ENCODE data around the gene FOXL3. TPM values are rescaled to one million over a fixed set of nuclear protein-coding genes. Genes with fewer than 3 reads are reported as not detected.

The FOXL3 gene
- polyA plus RNA-seq, 2 of the 4 experiments (the other 2 are of a cell fraction) = not detected

DNA sequence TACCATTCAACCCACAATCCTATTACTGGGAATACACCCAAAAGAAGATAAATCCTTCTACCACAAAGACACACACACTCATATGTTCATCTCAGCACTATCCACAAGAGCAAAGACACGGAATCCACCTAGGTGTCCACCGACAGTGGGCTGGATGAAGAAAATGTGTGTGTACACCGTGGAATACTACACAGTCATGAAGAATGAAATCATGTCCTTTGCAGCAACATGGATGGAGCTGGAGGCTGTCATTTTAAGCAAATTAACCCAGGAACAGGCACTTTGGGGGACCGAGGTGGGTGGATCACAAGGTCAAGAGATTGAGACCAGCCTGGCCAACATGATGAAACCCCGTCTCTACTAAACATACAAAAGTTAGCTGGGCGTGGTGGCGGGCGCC, 8.3 kb upstream of the FOXL3 start (continued):
- no peak for TF ChIP-seq PBX3 (IDR thresholded peaks at IDR 0.05)
- TF ChIP-seq ESRRA (IDR thresholded peaks at IDR 0.05; ENCODE audit: borderline replicate concordance, low read length) = no peak
- no peak for TF ChIP-seq HDAC2 (IDR thresholded peaks at IDR 0.05)
- no peak for TF ChIP-seq CHD2 (IDR thresholded peaks at IDR 0.05; ENCODE audit: low read length, partially characterized antibody)

DNA sequence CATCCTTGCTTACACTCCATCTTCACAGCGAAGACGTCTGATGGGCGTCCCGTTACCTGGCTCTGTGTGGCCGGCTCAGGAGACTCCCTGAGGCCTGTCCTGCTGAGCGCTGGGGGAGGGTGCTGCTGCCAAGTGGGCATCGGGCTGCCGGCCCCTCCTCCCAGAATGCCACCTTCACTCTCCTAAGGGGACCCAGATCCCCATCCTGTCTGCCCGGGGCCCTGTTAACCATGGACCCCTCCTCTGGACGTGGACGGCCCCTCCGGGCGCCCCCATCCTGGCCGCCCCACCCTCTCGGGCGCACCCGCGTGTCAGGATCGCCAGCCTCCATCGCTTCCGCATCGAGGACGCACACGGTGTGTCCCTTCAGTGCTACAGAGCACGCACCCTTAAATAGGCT, 7.3 kb upstream of the FOXL3 start:
- no peaks in the 10 kb centered on the region for H3K4me1 ChIP-seq
- ChIA-PET CTCF (no interaction called here), POLR2A (no interaction called here)
- H3K27ac ChIP-seq = no peak overlapping the region
- 81% methylated on average over 24 of the region's 25 CpGs for WGBS (ENCODE audit: missing lambda C conversion rate)
- peaks cover 2% of the 10 kb centered on the region; the same call in 1 of the 3 replicates for H3K9me3 ChIP-seq
- FAIRE-seq (no peak), ATAC-seq (no peak), DNase-seq (ENCODE audit: low read depth in 1 of 2, low spot score in 1 of 2) (no peak)
- H3K4me2 ChIP-seq = no peak overlapping the region
- TF ChIP-seq, protein P1, sequence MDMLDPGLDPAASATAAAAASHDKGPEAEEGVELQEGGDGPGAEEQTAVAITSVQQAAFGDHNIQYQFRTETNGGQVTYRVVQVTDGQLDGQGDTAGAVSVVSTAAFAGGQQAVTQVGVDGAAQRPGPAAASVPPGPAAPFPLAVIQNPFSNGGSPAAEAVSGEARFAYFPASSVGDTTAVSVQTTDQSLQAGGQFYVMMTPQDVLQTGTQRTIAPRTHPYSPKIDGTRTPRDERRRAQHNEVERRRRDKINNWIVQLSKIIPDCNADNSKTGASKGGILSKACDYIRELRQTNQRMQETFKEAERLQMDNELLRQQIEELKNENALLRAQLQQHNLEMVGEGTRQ (IDR thresholded peaks at IDR 0.05) = no peak
- TF ChIP-seq CBX2 (IDR thresholded peaks at IDR 0.05; ENCODE audit: borderline replicate concordance, low read depth) = no peak
- no peak for TF ChIP-seq SREBF2 (IDR thresholded peaks at IDR 0.05)
- TF ChIP-seq, protein P2, sequence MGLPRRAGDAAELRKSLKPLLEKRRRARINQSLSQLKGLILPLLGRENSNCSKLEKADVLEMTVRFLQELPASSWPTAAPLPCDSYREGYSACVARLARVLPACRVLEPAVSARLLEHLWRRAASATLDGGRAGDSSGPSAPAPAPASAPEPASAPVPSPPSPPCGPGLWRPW (IDR thresholded peaks at IDR 0.05) = no peak
- TF ChIP-seq HOXB5 (CRISPR knock-in tag; IDR thresholded peaks at IDR 0.05) = no peak
- no peak for TF ChIP-seq ELK1 (IDR thresholded peaks at IDR 0.05; ENCODE audit: low read depth, low read length)
- no peak for TF ChIP-seq RNF2 (IDR thresholded peaks at IDR 0.05; ENCODE audit: borderline replicate concordance, low read depth)
- TF ChIP-seq MAZ (IDR thresholded peaks at IDR 0.05; ENCODE audit: borderline replicate concordance, low read depth, low read length) = no peak
- TF ChIP-seq HEYL (CRISPR knock-in tag; IDR thresholded peaks at IDR 0.05) = no peak
- TF ChIP-seq EHMT2 (IDR thresholded peaks at IDR 0.05; ENCODE audit: low read depth) = no peak
- TF ChIP-seq ZSCAN20 (CRISPR knock-in tag; IDR thresholded peaks at IDR 0.05) = no peak
- TF ChIP-seq EP300 (IDR thresholded peaks at IDR 0.05) = no peak
- TF ChIP-seq RARB (CRISPR knock-in tag; IDR thresholded peaks at IDR 0.05) = no peak
- TF ChIP-seq TFCP2L1 (CRISPR knock-in tag; IDR thresholded peaks at IDR 0.05) = no peak
- TF ChIP-seq GATA3 (IDR thresholded peaks at IDR 0.05; ENCODE audit: borderline replicate concordance) = no peak
- TF ChIP-seq, protein P3, sequence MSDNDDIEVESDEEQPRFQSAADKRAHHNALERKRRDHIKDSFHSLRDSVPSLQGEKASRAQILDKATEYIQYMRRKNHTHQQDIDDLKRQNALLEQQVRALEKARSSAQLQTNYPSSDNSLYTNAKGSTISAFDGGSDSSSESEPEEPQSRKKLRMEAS (IDR thresholded peaks at IDR 0.05) = no peak
- TF ChIP-seq POLR2A (IDR thresholded peaks at IDR 0.05; ENCODE audit: low read length) = no peak
- TF ChIP-seq HOXB13 (CRISPR knock-in tag; IDR thresholded peaks at IDR 0.05; ENCODE audit: low read depth) = no peak
- no peak overlapping the region for H3K4me3 ChIP-seq

DNA sequence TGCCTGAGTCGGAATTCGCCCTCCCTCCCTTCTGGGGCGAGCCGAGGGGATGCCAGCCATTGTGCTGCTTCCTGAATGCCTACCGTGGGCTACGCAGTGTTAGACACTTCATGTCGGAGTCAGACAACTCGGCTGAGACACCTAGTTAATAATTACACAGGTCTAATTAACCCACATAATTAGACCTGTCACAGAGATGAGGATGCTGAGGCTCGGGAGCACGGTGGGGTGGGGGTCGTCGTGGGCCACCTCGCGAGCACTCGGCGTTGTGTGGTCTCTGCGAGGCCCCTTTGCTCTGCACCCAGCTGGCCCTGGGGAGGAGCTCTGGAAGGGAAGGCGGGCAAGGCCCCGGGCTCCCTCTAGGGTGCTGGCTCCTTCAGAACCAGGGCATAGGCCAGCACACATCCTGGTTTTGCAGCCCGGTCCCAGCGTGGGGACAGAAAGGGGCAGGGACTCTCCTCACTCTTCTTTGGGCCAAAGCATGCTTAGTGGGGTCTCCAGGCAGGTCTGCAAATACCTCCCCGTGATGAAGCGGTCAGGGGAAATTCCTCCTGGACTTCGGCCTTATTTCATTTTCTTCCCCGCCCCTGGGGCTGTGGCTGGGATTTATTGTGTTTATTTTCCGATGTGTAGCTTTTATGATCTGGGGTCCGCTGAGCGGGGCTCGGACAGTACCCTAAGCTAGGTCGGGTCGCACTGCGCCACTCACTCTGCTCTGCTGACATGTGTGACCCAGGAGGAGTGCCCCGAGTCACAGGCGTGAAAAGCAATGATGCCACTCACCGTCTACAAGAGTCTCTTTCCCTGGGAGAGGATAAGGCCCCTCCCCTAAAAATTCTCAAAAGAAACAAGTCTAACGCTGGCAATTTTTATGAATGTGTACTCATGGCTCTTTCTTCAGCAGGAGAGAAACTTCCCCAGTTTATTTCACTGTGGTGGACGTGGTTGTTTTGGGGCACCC, 4.9 kb upstream of the FOXL3 start:
- 68% methylated on average over 27 of the region's 37 CpGs for WGBS (ENCODE audit: missing lambda C conversion rate)
- Histone ChIP-seq H3K9me3 (no peaks in the 10 kb centered on the region), H3K4me1 (no peaks in the 10 kb centered on the region), H3K27ac (no peak overlapping the region), H3K4me3 (no peak overlapping the region), H3K4me2 (no peak overlapping the region)
- CTCF ChIA-PET = no interaction called here
- ATAC-seq (peak; percentile 36 to 46; a peak in 1 of 6 replicates), DNase-seq (ENCODE audit: low read depth in 1 of 2, low spot score in 1 of 2) (no peak), FAIRE-seq (no peak)
- TF ChIP-seq NPAS2 (CRISPR knock-in tag; IDR thresholded peaks at IDR 0.05; ENCODE audit: borderline replicate concordance) (no peak), HMGXB4 (CRISPR knock-in tag; IDR thresholded peaks at IDR 0.05; ENCODE audit: borderline replicate concordance) (no peak), TFCP2L1 (CRISPR knock-in tag; IDR thresholded peaks at IDR 0.05) (no peak), HOXA7 (CRISPR knock-in tag; IDR thresholded peaks at IDR 0.05) (no peak), GATA3 (IDR thresholded peaks at IDR 0.05; ENCODE audit: borderline replicate concordance) (no peak), RARB (CRISPR knock-in tag; IDR thresholded peaks at IDR 0.05) (no peak), TP53 (CRISPR knock-in tag; IDR thresholded peaks at IDR 0.05) (no peak), SREBF2 (IDR thresholded peaks at IDR 0.05) (no peak), ZC3H11A (IDR thresholded peaks at IDR 0.05) (no peak)
- TF ChIP-seq, protein P2 (IDR thresholded peaks at IDR 0.05) = no peak
- POLR2A ChIA-PET = no interaction called here

All from A549 (cell line).